ENCODE measurements around the gene SLC2A8. TPM values are rescaled to one million over a fixed set of nuclear protein-coding genes. Genes with fewer than 3 reads are reported as not detected.

SLC2A8 gene
- total RNA-seq, 1 experiment from 2014 or later = 37.4 TPM

GRCh38 chr9:127415141-127415540 lies 18.2 kb downstream of the SLC2A8 start (continued):
- TF ChIP-seq SMAD3 (CRISPR knock-in tag; IDR thresholded peaks at IDR 0.05; ENCODE audit: borderline replicate concordance) (no peak), ZBTB43 (CRISPR knock-in tag; IDR thresholded peaks at IDR 0.05) (no peak), NR1H2 (CRISPR knock-in tag; IDR thresholded peaks at IDR 0.05) (no peak), ZNF396 (CRISPR knock-in tag; IDR thresholded peaks at IDR 0.05; ENCODE audit: borderline replicate concordance) (no peak), CBFB (CRISPR knock-in tag; IDR thresholded peaks at IDR 0.05; ENCODE audit: low read depth) (no peak), HMGXB4 (CRISPR knock-in tag; IDR thresholded peaks at IDR 0.05) (no peak), ZMAT4 (CRISPR knock-in tag; IDR thresholded peaks at IDR 0.05) (no peak), ETV6 (CRISPR knock-in tag; IDR thresholded peaks at IDR 0.05) (no peak), PREB (CRISPR knock-in tag; IDR thresholded peaks at IDR 0.05; ENCODE audit: borderline replicate concordance) (no peak), ZNF423 (CRISPR knock-in tag; IDR thresholded peaks at IDR 0.05) (no peak)

GRCh38 chr9:127415657-127416056 lies 18.7 kb downstream of the SLC2A8 start:
- DNase-seq (ENCODE audit: low spot score) (no peak), ATAC-seq (no peak)
- H3K27ac Mint-ChIP-seq = no peak overlapping the region
- H3K4me1 Mint-ChIP-seq = peaks cover 19% of the 10 kb centered on the region
- H3K9me3 Mint-ChIP-seq = no peaks in the 10 kb centered on the region
- CTCF ChIA-PET = interaction anchor here (1.5 to 2.0 kb wide), 3 partner anchors 55 to 319 kb away, joined by 3 to 6 read pairs (median 4); partner anchors contain the start of gene TOR2A
- peaks cover 3% of the 10 kb centered on the region; the same call in 1 of the 2 replicates for H3K27me3 Mint-ChIP-seq (ENCODE audit: low read depth)
- H3K4me3 Mint-ChIP-seq = no peak overlapping the region
- POLR2A ChIA-PET = interaction anchor here (0.9 kb wide), 1 partner anchor 9 kb away, joined by 3 read pairs; the partner anchor contains the start of gene ZNF79
- no peaks in the 10 kb centered on the region for H3K36me3 Mint-ChIP-seq
- TF ChIP-seq CREB1 (CRISPR knock-in tag; IDR thresholded peaks at IDR 0.05) (no peak), RORB (CRISPR knock-in tag; IDR thresholded peaks at IDR 0.05) (no peak), KAT7 (CRISPR knock-in tag; IDR thresholded peaks at IDR 0.05; ENCODE audit: borderline replicate concordance) (no peak), HMGA2 (CRISPR knock-in tag; IDR thresholded peaks at IDR 0.05) (no peak), AFF4 (CRISPR knock-in tag; IDR thresholded peaks at IDR 0.05; ENCODE audit: borderline replicate concordance) (no peak), ZNF532 (CRISPR knock-in tag; IDR thresholded peaks at IDR 0.05; ENCODE audit: borderline replicate concordance) (no peak), GTF2I (CRISPR knock-in tag; conservative IDR thresholded peaks at IDR 0.05) (no peak), ZNF396 (CRISPR knock-in tag; IDR thresholded peaks at IDR 0.05; ENCODE audit: borderline replicate concordance) (no peak), ATF2 (CRISPR knock-in tag; IDR thresholded peaks at IDR 0.05; ENCODE audit: borderline replicate concordance, low read depth) (no peak), JAZF1 (CRISPR knock-in tag; IDR thresholded peaks at IDR 0.05) (no peak), FOXP4 (CRISPR knock-in tag; IDR thresholded peaks at IDR 0.05) (no peak)

All from WTC11 (cell line).